ENCODE data around the gene SPPL2B.
"Not testable (repeated sequence)": the region's sequence is repeated elsewhere in the genome, so short reads cannot be mapped to it uniquely, and the experiment has no call there.

The SPPL2B gene

DNA sequence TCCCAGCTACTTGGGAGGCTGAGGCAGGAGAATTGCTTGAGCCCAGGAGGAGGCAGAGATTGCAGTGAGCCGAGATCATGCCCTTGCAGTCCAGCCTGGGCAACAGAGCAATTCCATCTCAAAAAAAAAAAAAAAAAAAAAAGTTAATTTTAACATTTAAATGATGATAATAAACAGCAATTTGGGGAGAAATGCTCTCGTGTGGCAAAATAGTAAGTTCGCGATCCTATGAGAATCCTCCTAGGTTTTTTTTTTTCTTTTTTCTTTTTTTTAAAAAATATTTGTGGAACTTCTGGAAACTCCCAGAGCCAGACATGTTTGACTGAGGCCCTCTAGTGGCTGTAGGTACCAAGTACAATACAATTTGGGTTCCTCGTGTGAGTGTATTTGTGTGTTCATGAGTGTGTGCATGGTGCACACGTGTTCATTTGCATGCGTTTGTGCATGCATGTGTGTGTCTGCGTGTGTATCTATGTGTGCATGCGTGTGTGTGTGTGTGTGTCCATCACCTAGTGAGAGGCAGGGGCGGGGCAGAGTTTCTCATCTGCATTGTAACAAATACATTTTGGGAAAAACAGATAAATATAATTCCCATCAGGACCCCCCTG lies 62.7 kb downstream of the SPPL2B start:
- peak; percentile 67 for DNase-seq
- in situ Hi-C loops (cut with HindIII; ENCODE audit: low pct_ligation_motif_present, low pct_unique_long_range_greater_than_20kb, low sequenced_read_pairs), result no loop called here

DNA sequence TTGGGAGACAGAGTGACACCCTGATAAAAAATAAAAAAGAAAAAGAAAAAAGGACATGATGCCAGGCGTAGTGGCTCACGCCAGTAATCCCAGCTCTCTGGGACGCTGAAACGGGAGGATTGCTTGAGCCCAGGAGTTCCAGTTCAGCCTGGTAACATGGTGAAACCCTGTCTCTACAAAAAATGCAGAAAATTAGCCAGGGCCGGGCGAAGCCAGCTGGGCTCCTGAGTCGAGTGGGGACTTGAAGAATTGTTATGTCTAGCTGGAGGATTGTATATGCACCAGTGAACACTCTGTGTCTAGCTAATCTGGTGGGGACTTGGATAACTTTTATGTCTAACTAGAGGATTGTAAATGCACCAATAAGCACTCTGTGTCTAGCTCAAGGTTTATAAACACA lies 63.9 kb downstream of the SPPL2B start:
- in situ Hi-C loops (cut with HindIII; ENCODE audit: low pct_ligation_motif_present, low pct_unique_long_range_greater_than_20kb, low sequenced_read_pairs), result no loop called here
- DNase-seq, result no peak

DNA sequence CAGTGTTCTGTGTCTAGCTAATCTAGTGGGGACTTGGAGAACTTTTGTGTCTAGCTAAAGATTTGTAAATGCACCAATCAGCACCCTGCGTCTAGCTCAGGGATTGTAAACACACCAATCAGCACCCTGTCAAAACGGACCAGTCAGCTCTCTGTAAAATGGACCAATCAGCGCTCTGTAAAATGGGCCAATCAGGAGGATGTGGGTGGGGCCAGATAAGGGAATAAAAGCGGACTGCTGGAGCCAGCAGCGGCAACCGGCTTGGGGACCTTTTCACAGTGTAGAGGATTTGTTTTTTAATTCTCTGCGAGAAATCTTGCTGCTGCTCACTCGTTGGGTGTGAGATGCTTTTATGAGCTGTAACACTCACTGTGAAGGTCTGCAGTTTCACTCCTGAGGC lies 64.4 kb downstream of the SPPL2B start:
- DNase-seq; in situ Hi-C loops (cut with HindIII; ENCODE audit: low pct_ligation_motif_present, low pct_unique_long_range_greater_than_20kb, low sequenced_read_pairs): not testable (repeated sequence)

DNA sequence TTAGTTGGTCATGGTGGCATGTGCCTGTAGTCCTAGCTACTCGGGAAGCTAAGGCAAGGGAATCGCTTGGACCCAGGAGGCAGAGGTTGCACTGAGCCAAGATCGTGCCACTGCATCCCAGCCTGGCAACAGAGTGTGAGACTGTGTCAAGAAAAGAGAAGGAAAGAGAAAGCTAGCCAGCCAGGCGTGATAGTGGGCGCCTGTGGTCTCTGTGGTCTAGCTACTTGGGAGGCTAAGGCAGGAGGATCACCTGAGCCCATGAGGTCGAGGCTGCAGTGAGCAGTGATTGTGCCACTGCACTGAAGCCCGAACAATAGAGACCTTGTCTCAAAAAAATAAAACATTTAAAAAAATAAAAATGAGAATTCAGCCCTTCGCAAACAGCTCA lies 65.6 kb downstream of the SPPL2B start:
- in situ Hi-C loops (cut with HindIII; ENCODE audit: low pct_ligation_motif_present, low pct_unique_long_range_greater_than_20kb, low sequenced_read_pairs), result no loop called here
- no peak for DNase-seq

DNA sequence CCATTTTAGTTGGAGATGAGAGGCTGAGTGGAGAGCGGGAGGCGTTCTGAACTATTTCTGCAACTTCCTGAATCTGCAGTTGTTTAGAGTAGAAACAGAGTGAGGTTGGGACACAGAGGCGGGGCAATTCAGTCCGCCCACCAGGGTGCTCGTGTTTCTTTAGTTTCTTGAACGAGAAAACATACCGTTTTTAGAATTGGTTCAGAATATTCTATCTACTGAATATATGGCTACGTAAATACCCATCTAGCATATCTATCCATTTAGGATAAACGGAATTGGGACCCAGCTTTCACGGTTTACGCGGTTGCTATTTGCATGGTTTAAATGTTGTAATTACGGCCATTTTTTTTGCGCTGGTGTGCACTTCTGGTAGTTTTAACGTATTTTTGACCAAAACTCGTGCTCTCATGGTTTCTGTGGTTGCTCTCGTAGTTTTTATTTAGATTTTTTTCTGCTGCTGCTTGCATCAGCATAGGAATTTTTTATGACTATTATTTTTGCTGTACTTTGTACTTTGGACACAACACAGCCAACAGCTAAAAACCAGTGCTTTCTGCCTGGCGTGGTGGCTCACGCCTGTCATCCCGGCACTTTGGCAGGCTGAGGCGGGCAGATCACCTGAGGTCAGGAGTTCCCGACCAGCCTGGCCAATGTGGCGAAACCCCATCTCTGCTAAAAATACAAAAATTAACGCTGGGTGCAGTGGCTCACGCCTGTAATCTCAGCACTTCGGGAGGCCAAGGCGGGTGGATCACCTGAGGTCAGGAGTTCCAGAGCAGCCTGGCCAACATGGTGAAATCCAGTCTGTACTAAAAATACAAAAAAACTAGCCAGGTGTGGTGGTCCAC lies 66.2 kb downstream of the SPPL2B start:
- DNase-seq, result no peak
- in situ Hi-C loops (cut with HindIII; ENCODE audit: low pct_ligation_motif_present, low pct_unique_long_range_greater_than_20kb, low sequenced_read_pairs), result no loop called here

DNA sequence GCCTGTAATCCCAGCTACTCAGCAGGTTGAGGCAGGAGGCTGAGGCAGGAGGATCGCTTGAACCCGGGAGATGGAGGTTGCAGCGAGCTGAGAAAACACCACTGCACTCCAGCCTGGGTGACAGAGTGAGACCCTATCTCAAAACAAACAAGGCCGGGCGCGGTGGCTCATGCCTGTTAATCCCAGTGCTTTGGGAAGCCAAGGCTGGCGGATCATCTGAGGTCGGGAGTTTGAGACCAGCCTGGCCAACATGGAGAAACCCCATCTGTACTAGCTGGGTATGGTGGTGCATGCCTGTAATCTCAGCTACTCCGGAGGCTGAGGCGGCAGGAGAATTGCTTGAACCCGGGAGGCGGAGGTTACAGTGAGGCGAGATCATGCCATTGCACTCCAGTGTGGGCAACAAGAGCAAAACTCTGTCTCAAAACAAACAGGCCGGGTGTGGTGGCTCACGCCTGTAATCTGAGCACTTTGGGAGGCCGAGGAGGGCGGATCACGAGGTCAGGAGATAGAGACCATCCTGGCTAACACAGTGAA lies 66.9 kb downstream of the SPPL2B start:
- in situ Hi-C loops (cut with HindIII; ENCODE audit: low pct_ligation_motif_present, low pct_unique_long_range_greater_than_20kb, low sequenced_read_pairs), result not testable (repeated sequence)

DNA sequence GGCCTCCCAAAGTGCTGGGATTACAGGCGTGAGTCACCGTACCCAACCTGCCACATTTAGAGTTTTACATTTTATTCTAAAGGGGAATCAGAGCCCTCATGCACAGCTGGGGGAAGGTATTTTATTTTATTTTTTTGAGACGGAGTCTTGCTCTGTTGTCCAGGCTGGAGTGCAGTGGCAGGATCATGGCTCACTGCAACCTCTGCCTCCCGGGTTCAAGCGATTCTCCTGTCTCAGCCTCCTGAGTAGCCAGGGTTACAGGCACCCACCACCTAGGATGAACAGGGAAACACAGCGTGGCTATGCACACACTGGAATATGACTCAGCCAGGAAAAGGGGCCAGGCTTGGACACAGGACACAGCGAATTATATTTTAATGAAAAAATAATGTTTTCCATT lies 68.7 kb downstream of the SPPL2B start:
- in situ Hi-C loops (cut with HindIII; ENCODE audit: low pct_ligation_motif_present, low pct_unique_long_range_greater_than_20kb, low sequenced_read_pairs); DNase-seq: not testable (repeated sequence)

More for the DNA sequence above, 66.9 kb downstream of the SPPL2B start:
- DNase-seq, result not testable (repeated sequence)

DNA sequence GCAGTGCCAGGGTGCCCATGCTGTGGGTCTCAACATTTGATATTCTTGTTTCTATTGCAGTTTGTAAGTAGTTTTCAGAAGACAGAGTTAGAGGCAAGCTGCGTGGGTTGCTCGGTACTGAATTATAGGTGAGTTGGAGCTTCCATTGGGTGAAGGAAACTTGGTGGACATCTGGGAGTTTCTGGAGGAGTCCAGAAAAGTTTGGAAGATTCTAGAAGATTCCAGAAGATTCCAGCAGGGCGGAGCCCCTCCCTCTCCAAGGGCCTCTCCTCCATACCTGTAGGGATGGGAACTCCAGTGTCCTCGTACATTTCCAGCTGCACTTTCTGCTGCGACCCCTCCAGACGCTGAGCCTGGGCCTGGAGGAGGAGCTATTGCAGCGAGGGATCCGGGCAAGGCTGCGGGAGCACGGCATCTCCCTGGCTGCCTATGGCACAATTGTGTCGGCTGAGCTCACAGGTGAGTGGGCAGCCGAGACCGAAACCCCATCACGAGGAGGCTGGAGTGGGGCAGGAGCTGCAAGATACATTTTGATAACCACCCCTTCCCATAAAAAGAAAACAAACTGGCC lies 70.3 kb downstream of the SPPL2B start:
- no peak for DNase-seq

DNA sequence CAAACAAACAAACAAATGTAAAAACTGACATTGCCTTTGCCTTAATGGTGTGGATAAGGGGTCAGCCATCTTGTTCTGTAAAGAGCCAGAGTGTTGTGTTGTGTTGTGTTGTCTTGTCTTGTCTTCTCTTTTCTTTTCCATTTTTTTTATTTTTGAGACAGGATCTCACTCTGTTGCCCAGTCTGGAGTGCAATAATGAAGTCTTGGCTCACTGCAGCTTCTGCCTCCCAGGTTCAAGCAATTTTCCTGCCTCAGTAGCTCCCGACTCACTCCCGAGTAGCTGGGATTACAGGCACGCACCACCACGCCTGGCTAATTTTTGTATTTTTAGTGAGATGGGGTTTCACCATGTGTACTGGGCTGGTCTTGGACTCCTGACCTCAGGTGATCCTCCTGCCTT lies 71.1 kb downstream of the SPPL2B start:
- in situ Hi-C loops (cut with HindIII; ENCODE audit: low pct_ligation_motif_present, low pct_unique_long_range_greater_than_20kb, low sequenced_read_pairs), result no loop called here
- DNase-seq, result no peak

More for the DNA sequence above, 70.3 kb downstream of the SPPL2B start:
- in situ Hi-C loops (cut with HindIII; ENCODE audit: low pct_ligation_motif_present, low pct_unique_long_range_greater_than_20kb, low sequenced_read_pairs), result no loop called here

All from ACHN (cell line).